IMR-90 (cell line): ENCODE measurements around the gene EHD4.

Experiments used
- BHLHE40 ChIP-seq: fragments of 150-350 bp; IDR thresholded peaks from 2 replicates; pipeline ENCODE4 v1.6.1; 2016; ENCODE audit warnings: mild to moderate bottlenecking, low read depth, low read length
- CTCF ChIP-seq: conservative IDR thresholded peaks from 2 replicates; pipeline ENCODE4 v1.5.1; 2012; ENCODE audit warnings: mild to moderate bottlenecking, low read depth, low read length, improper control_type of control experiment
- SMC3 ChIP-seq: fragments of 150-350 bp; IDR thresholded peaks from 2 replicates; pipeline ENCODE4 v1.6.1; 2016; ENCODE audit warnings: low read depth, mild to moderate bottlenecking, antibody characterized with exemption, low read length, moderate library complexity

GRCh38 chr15:41870689-41871081 is 101.7 kb downstream of the EHD4 start:
- TF ChIP-seq CTCF (no peak), BHLHE40 (peak; percentile 24; the same call in 1 of the 2 replicates), SMC3 (0 out of 2 replicates have a peak, but pooled peaks have one; percentile 22)
